Suprapubic skin (tissue), 4 donors: Measurements from ENCODE around the gene SIRT7. TPM values are rescaled to one million over a fixed set of nuclear protein-coding genes. Genes with fewer than 3 reads are reported as not detected.

Source experiments
- DNase-seq, 2 donors: peaks; one replicate each; pipeline ENCODE4 v3.0.0-alpha.2; 2019; ENCODE audit warnings: low spot score in 2 of 2
- H3K27ac ChIP-seq: fragments of 200-600 bp; sonication (generic); one replicate; pipeline ENCODE4 v1.5.1; 2019
- H3K27me3 ChIP-seq: fragments of 200-600 bp; sonication (generic); one replicate; pipeline ENCODE4 v1.5.1; 2019
- H3K36me3 ChIP-seq: fragments of 200-600 bp; sonication (generic); one replicate; pipeline ENCODE4 v1.5.1; 2019
- H3K4me1 ChIP-seq: fragments of 200-600 bp; sonication (generic); one replicate; pipeline ENCODE4 v1.5.1; 2019
- H3K4me3 ChIP-seq: fragments of 200-600 bp; sonication (generic); one replicate; pipeline ENCODE4 v1.5.1; 2019; ENCODE audit warnings: mild to moderate bottlenecking
- H3K9me3 ChIP-seq: fragments of 200-600 bp; sonication (generic); one replicate; pipeline ENCODE4 v1.5.1; 2019
- EP300 ChIP-seq: sonication (generic); formaldehyde crosslinking; IDR thresholded peaks from one replicate; pipeline ENCODE4 v1.6.1; 2017; ENCODE audit warnings: antibody characterized with exemption
- POLR2A ChIP-seq, 2 donors: fragments of 450-650 bp; IDR thresholded peaks; one replicate each; pipeline ENCODE4 v1.6.1; 2017; ENCODE audit warnings: antibody characterized with exemption in 2 of 2, mild to moderate bottlenecking in 2 of 2, moderate library complexity in 2 of 2
- POLR2AphosphoS5 ChIP-seq, 3 donors: sonication (generic); formaldehyde crosslinking; IDR thresholded peaks; one replicate each; pipeline ENCODE4 v1.6.1; 2017; ENCODE audit warnings: antibody characterized with exemption in 3 of 3
- WGBS: methylation state at CpG from one replicate; pipeline ENCODE4 v1.1.5; 2018; 5-methylcytosine and 5-hydroxymethylcytosine counted together
- total RNA-seq, 4 donors: library from RNA; depleted of rRNA; stranded (reverse); fragments of >200 nt; gene quantifications; one replicate each; pipeline ENCODE4 v1.1.0, GENCODE V29; 2016
- TF ChIP-seq, protein P1 (sequence below), 2 donors: fragments of 200-600 bp in 1 of 2; fragments of 450-650 bp in 1 of 2; sonication (generic) in 1 of 2; IDR thresholded peaks; one replicate each; pipeline ENCODE4 v1.5.1; 2016 to 2019; ENCODE audit warnings: antibody characterized with exemption in 2 of 2, mild to moderate bottlenecking in 1 of 2, moderate library complexity in 1 of 2

The SIRT7 gene
- total RNA-seq, 4 donors from 2014 or later: 30.7 to 52.4 (median 38.9) TPM

DNA sequence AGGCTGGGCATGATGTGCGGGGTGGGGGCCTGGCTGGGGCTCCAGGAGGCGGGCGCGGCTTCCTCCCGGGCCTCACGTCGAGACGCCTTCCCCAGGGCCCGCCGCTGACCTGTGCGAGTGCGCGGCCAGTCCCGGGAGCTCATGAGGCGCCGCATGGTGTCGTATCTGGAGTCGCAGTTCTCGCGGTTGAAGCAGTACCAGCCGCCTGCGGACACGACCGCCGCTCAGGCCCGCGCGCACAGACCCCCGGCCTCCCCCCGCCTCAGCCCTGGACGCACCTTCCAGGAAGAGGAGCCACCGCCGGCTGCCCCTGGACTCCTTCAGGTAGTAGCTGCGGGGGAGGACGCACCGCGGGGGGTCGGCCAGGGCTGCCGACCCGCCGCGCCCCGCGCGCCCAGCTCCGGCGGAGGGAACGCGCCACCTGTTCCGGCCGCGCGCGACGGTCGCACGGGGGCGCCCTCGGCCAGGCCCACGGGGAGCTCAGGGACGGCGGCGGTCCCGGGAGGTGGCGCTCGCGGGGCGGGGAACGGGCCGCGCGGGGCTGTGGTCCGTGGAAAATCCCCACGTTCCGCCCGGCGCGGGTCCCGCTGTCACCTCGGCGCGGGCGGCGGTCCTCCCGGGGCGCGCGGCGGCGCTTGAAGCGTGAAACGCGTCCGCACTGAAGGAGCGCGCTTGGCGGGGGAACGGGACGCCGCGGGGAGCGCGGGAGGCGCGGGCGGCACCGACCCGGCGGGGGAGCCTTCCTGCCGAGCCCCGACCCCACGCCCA is 41.6 kb upstream of the SIRT7 start:
- no peak for DNase-seq
- WGBS: 5% methylated on average over 4 of the region's 112 CpGs
- TF ChIP-seq POLR2AphosphoS5 (IDR thresholded peaks at IDR 0.05): no peak
- TF ChIP-seq, protein P1, sequence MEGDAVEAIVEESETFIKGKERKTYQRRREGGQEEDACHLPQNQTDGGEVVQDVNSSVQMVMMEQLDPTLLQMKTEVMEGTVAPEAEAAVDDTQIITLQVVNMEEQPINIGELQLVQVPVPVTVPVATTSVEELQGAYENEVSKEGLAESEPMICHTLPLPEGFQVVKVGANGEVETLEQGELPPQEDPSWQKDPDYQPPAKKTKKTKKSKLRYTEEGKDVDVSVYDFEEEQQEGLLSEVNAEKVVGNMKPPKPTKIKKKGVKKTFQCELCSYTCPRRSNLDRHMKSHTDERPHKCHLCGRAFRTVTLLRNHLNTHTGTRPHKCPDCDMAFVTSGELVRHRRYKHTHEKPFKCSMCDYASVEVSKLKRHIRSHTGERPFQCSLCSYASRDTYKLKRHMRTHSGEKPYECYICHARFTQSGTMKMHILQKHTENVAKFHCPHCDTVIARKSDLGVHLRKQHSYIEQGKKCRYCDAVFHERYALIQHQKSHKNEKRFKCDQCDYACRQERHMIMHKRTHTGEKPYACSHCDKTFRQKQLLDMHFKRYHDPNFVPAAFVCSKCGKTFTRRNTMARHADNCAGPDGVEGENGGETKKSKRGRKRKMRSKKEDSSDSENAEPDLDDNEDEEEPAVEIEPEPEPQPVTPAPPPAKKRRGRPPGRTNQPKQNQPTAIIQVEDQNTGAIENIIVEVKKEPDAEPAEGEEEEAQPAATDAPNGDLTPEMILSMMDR (IDR thresholded peaks at IDR 0.05): peak; percentile 91 to 94

DNA sequence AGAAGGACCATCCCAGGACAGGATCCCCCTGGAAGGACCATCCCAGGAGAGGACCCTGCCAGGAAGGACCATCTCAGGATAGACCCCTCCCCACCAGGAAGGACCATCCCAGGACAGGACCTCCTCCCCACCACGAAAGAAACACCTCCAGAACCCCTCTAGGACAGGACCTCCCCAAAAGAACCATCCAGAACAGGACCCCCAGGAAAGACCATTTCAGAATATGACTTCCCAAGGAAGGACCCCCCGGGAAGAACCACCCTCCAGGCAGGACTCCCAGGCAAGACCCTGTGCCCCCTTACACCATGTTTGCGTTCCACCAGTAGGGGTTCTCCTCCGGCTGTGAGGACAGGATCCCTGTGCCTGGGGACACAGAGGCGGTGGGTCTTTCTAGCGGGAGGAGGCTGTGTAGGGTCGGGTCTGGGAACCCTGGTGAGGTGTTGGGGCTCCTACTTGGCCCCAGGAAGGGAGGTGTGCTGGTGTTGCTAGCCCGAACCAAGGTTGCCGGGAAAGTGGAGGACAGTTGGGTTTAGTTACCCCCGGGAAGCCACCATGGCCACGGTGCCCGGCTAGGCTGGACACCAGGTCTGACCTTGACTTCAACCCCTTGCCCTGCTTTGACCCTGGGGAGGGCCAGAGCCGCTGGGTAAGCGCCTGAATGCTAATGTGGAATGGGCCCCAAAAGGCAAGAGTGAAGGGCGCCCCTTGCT is 40.8 kb upstream of the SIRT7 start:
- H3K4me3 ChIP-seq: no peak overlapping the region
- H3K4me1 ChIP-seq: peaks cover 32% of the 10 kb centered on the region
- H3K27me3 ChIP-seq: peaks cover 65% of the 10 kb centered on the region
- TF ChIP-seq, protein P1 (IDR thresholded peaks at IDR 0.05): no peak
- TF ChIP-seq POLR2A (IDR thresholded peaks at IDR 0.05): no peak
- H3K9me3 ChIP-seq: no peaks in the 10 kb centered on the region
- H3K36me3 ChIP-seq: no peaks in the 10 kb centered on the region
- no peak for DNase-seq
- H3K27ac ChIP-seq: no peak overlapping the region
- 69% methylated on average over 12 of the region's 15 CpGs for WGBS

More for the DNA sequence above, 41.6 kb upstream of the SIRT7 start:
- H3K27me3 ChIP-seq: peaks cover 70% of the 10 kb centered on the region
- no peak overlapping the region for H3K27ac ChIP-seq
- no peaks in the 10 kb centered on the region for H3K36me3 ChIP-seq
- H3K4me3 ChIP-seq: peak overlapping the region; percentile 47
- peaks cover 32% of the 10 kb centered on the region for H3K4me1 ChIP-seq
- no peaks in the 10 kb centered on the region for H3K9me3 ChIP-seq

DNA sequence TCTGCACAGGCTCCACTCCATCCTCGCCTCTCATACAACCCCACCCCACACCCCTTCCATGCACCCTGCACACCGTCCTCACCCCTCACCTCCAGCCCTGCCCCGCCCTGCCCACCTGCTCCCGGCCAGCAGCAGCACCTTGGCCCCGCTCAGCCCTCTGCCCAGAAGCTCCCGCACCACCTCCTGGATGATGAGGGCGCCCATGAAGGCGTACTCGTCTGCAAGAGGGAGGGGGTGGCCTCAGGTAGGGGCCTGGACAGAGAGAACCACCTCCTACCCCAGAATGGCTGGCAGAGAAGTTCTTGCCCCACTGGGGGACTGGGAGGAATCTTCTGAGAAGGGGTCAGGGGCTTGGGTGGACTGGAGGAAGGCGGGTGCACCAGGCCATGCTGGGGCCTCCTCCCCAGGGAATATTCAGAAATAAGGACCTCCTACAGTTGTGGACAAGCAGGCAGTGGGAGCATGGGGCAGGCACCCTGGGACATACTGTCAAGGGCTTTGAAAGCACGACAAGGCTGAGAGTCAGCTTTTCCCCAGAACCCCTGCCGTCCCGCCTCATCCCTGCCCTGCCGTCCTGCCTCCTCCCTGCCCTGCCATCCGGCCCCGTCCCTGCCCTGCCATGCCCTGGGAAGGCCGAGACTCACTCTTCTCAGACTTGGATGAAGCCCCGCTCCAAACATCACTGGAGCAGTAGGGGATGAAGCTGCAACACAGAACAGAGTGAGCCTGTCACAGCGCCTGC is 39.9 kb upstream of the SIRT7 start:
- Histone ChIP-seq H3K27ac (no peak overlapping the region), H3K9me3 (no peaks in the 10 kb centered on the region), H3K4me3 (no peak overlapping the region), H3K4me1 (peaks cover 32% of the 10 kb centered on the region), H3K27me3 (peaks cover 59% of the 10 kb centered on the region), H3K36me3 (no peaks in the 10 kb centered on the region)
- no peak for DNase-seq
- 80% methylated on average over 19 of the region's 19 CpGs for WGBS
- TF ChIP-seq EP300: no peak
- TF ChIP-seq POLR2AphosphoS5 (IDR thresholded peaks at IDR 0.05): no peak
- TF ChIP-seq POLR2A (IDR thresholded peaks at IDR 0.05): no peak
- TF ChIP-seq, protein P1 (IDR thresholded peaks at IDR 0.05): no peak

DNA sequence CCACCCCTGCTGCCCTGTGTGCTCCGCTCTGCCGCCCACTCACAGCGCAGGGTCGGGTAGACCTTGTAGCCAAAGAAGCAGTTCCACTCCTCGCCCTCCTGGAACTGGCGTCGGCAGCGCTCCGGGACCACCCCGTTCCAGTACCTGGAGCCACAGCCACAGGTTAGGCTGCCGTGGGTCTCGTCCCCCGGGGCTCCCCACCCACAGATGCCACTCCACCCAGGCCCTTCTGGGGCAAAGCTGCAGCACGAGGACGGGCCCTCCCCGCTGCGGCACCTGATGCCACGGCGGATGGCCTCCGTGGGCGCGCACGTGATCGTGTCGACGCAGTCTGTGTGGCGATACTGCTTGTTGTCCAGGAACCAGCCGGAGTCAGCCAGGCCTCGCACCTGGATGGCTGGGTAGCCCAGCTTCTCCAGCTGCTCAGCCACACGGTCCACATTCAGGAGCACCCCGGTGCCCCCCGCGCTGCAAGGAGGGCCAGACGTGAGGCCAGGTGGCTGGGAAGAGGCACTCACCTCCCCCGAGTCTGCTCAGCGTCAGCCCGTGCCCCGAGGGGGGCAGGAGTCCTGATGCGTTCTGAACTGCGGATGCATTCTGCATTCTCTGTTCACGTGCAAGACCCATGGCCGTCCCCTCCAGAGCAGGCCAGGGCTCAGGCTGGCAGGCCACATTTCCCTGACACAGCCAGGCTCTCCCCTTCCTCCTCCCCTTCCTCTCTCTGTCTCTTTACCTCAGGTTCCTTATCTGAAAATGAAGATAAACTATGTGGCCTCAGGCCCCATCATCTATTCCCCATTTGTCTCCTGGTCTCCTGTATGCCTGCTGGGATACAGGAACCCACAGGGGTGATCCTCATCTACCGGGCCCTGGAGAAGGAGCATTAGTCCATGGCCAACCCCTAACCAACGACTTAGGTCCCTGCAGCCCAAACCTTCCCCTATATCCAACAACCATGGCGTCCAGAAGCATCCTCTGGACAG is 38.9 kb upstream of the SIRT7 start:
- 72% methylated on average over 16 of the region's 45 CpGs for WGBS
- Histone ChIP-seq H3K9me3 (no peaks in the 10 kb centered on the region), H3K27me3 (peaks cover 49% of the 10 kb centered on the region), H3K27ac (no peak overlapping the region), H3K4me1 (peaks cover 27% of the 10 kb centered on the region), H3K4me3 (no peak overlapping the region), H3K36me3 (no peaks in the 10 kb centered on the region)
- DNase-seq: no peak
- TF ChIP-seq POLR2AphosphoS5 (IDR thresholded peaks at IDR 0.05) (no peak), EP300 (no peak)
- TF ChIP-seq, protein P1 (IDR thresholded peaks at IDR 0.05): no peak
